Measurements from ENCODE around the gene ITIH3. TPM values are rescaled to one million over a fixed set of nuclear protein-coding genes. Genes with fewer than 3 reads are reported as not detected.

ITIH3 gene
- polyA plus RNA-seq, 1 donor from 2014 or later, result not detected

DNA sequence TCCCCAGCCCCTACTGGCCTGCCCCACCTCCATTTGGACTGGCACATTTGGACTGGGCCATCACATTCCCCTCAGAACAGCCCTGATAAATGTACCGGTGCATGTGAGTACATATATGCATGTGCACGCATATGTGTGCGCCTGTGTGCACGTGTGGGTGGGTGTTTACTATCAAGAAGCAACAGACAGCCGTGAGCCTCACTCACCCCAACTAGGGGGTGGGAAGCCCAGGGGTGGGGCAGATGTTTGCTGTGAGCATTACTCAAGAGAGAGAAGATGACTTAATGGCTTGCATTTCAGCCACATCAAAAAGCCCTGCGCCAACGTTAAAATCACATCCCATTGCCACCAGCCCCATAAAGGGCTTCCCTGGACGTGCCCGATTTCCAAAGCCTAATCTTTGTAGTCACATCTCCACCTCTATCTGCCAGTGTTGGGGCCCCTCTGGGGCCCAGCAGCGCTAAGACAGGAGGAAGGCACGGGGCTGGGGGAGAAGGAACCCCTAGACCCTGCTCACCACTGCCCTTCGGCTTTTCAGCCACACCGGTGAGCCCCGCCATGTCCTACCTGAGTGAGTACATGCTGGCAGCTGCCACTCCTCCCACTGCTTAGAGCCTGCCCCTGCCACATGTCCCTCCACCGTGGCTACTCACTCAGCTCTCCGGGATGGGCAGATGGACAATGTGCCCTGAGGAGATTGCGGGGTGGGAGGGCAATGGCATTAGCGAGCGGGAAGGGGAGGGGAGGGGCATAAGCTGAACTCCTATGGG is 10.9 kb downstream of the ITIH3 start:
- Histone ChIP-seq H3K9me3 (ENCODE audit: low read length) (no peaks in the 10 kb centered on the region), H4K20me1 (ENCODE audit: insufficient read depth) (no peaks in the 10 kb centered on the region), H3K9me2 (ENCODE audit: insufficient read depth, low read length) (no peaks in the 10 kb centered on the region), H3K27me3 (ENCODE audit: insufficient read depth, low read depth, low read length) (no peaks in the 10 kb centered on the region), H3K4me2 (ENCODE audit: low read length) (no peak overlapping the region), H3K9ac (ENCODE audit: low read length) (no peak overlapping the region), H3K36me3 (ENCODE audit: insufficient read depth, low read length) (no peaks in the 10 kb centered on the region), H2AFZ (ENCODE audit: low read depth, low read length) (no peak overlapping the region), H3K4me3 (ENCODE audit: low read length) (no peak overlapping the region), H3K79me2 (replicated peaks; ENCODE audit: insufficient read depth, low read length) (no peaks in the 10 kb centered on the region), H3F3A (ENCODE audit: insufficient read depth, low read length, poor library complexity, severe bottlenecking) (no peaks in the 10 kb centered on the region), H3K27ac (ENCODE audit: low read length) (no peak overlapping the region)
- TF ChIP-seq MXI1 (conservative IDR thresholded peaks at IDR 0.05; ENCODE audit: poor library complexity, severe bottlenecking), result no peak
- no peak for TF ChIP-seq POLR2AphosphoS5 (IDR thresholded peaks at IDR 0.05)
- TF ChIP-seq SMC3 (conservative IDR thresholded peaks at IDR 0.05; ENCODE audit: poor library complexity), result no peak

- H4K20me1 ChIP-seq (ENCODE audit: insufficient read depth), result no peaks in the 10 kb centered on the region
- H3K27ac ChIP-seq (ENCODE audit: low read length), result no peak overlapping the region
- no peaks in the 10 kb centered on the region for H3K27me3 ChIP-seq (ENCODE audit: insufficient read depth, low read depth, low read length)
- H3F3A ChIP-seq (ENCODE audit: insufficient read depth, low read length, poor library complexity, severe bottlenecking), result no peaks in the 10 kb centered on the region
- H3K9me3 ChIP-seq (ENCODE audit: low read length), result no peaks in the 10 kb centered on the region
- no peak overlapping the region for H2AFZ ChIP-seq (ENCODE audit: low read depth, low read length)
- H3K36me3 ChIP-seq (ENCODE audit: insufficient read depth, low read length), result no peaks in the 10 kb centered on the region
- H3K4me3 ChIP-seq (ENCODE audit: low read length), result no peak overlapping the region
- no peaks in the 10 kb centered on the region for H3K79me2 ChIP-seq (replicated peaks; ENCODE audit: insufficient read depth, low read length)
- H3K9ac ChIP-seq (ENCODE audit: low read length), result no peak overlapping the region
- TF ChIP-seq TAF1 (IDR thresholded peaks at IDR 0.05; ENCODE audit: low read depth) (no peak), EP300 (conservative IDR thresholded peaks at IDR 0.05; ENCODE audit: poor library complexity, severe bottlenecking) (no peak), REST (IDR thresholded peaks at IDR 0.05; ENCODE audit: borderline replicate concordance) (no peak), POLR2AphosphoS5 (IDR thresholded peaks at IDR 0.05) (no peak), EZH2 (IDR thresholded peaks at IDR 0.05; ENCODE audit: borderline replicate concordance, insufficient read depth, low read length, poor library complexity, severe bottlenecking) (no peak), SMC3 (conservative IDR thresholded peaks at IDR 0.05; ENCODE audit: poor library complexity) (no peak), CTCF (IDR thresholded peaks at IDR 0.05; ENCODE audit: poor library complexity, severe bottlenecking) (no peak), MXI1 (conservative IDR thresholded peaks at IDR 0.05; ENCODE audit: poor library complexity, severe bottlenecking) (no peak), RAD21 (conservative IDR thresholded peaks at IDR 0.05) (no peak)
- no peak overlapping the region for H3K4me2 ChIP-seq (ENCODE audit: low read length)
- no peaks in the 10 kb centered on the region for H3K9me2 ChIP-seq (ENCODE audit: insufficient read depth, low read length)
These were observed 14.6 kb downstream of the ITIH3 start for GRCh38 chr3:52809149-52809548.

All from neural cell (in vitro differentiated cells).